Stimulated activated CD8-positive, alpha-beta memory T cell treated with anti-CD3 and anti-CD28 coated beads, Interleukin-7, amount 100 ng/mL, for 48 hours (primary cell): Measurements from ENCODE around the gene UBN1.

Experiments
- DNase-seq, 2 donors: peaks; one replicate each; pipeline ENCODE4 v3.0.0-alpha.2; 2020; ENCODE audit warnings: low read depth in 1 of 2; ENCODE audit errors: extremely low read depth in 1 of 2

UBN1 gene

DNA sequence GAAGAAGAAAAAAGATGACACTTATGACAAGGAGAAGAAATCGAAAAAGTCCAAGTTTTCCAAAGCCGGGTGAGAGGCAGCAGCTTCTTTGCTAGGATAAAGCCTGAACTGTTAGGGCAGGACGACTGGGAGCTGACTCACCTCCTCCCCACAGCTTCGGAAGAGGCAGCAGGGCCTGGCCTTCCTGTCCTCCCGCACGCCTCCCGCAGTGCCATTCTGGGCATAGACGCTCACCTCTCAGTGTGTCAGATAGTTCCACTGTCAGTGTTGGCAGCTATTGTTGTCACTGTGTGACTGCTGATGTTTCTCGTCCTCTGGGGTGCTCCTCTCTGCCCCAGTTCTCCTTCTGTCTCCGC, 12.6 kb downstream of the UBN1 start:
- DNase-seq, result no peak

DNA sequence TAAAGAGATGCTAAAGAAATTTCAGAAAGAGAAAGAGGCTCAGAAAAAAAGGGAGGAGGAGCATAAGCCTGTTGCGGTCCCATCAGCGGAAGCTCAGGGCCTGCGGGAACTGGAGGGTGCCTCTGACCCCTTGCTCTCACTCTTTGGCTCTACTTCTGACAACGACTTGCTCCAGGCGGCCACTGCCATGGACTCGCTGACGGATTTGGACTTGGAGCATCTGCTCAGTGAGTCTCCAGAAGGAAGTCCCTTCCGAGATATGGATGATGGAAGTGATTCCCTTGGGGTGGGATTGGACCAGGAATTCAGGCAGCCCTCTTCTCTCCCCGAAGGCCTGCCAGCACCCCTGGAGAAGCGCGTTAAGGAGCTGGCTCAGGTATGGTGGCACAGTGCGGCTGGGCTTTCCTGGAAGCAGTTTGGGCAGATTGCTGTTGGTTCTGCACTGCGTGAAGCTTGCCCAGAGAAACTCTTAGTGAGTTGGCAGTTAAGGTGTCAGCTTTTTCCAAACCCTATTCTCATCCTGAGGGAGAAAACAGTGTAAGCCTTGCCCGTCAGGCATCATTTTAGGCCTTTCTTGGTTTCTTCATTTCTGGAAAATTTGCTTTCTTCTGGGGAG, 13.6 kb downstream of the UBN1 start:
- DNase-seq, result no peak

DNA sequence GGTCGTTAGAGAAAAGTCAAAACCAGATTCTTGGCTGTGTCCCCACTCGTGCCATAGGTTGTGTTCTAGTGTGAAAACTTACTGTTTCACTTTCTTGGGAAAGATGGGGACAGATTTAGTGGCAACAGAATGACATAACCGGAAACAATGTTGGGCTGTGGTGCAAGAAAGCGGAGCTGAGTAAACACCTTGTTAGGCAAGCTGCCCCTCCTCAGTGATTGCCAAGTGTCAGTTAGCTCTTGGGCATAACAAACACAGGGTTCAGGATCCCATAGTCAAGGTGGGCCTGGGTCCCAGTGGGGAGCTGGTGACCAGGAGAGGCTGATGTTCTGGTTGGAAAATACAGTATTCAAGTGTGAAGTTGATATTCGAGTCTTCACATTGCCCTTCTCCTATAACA, 15.4 kb downstream of the UBN1 start:
- no peak for DNase-seq

DNA sequence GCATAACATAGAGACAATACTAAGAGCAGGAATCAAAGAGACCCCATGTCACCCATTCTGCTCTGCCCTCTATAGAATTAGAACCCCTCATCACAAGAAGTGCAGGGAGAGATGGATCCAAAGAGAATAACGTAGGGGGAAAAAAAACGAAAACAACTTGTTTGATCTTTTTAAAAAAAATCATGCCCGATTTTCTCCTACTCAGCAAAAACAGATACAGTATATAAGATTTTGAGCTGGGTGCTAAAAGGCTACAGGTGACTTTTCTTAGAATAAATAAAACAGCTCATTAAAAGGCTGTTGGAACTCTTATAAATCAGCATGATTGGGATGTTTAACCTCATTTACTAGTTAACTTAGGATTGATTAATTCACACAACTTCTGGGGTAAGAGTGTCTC, 17.4 kb downstream of the UBN1 start:
- DNase-seq, result no peak

DNA sequence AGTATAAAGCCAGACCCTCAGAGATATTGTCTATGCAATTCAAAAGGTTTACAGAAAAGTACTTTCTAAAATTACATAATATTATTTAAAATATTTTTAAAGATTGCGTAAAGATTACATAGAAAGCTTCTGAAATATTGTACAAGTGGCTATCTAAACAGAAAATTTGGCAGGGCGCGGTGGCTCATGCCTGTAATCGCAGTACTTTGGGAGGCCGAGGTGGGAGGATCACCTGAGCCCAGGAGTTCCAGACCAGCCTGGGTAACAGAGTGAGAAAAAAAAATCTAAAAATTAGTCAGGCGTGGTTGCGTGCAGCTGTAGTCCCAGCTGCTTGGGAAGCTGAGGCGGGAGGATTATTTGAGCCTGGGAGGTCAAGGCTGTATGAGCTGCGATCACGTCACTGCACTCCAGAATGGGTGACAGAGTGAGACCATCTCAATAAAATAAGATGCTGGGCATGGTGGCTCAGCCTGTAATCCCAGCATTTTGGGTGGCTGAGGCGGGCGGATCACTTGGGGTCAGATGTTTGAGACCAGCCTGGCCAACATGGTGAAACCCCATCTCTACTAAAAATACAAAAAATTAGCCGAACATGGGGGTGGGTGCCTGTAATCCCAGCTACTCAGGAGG, 18.1 kb downstream of the UBN1 start:
- DNase-seq, result no peak

DNA sequence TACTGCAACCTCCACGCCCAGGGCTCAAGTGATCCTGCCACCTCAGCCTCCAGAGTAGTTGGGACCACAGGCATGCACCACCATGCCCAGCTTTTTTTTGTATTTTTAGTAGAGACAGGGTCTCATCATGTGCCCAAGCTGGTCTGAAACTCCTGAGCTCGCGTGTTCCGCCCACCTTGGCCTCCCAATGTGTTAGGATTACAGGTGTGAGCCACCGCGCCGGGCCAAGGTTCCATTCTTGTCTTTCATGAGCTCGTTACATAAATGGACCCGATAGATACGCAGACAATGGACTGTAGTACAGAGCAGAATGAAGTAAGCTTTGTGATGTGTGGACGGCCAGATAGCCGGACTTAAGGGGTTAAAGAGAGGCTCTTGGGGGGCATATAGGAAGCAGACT, 19.3 kb downstream of the UBN1 start:
- no peak for DNase-seq

DNA sequence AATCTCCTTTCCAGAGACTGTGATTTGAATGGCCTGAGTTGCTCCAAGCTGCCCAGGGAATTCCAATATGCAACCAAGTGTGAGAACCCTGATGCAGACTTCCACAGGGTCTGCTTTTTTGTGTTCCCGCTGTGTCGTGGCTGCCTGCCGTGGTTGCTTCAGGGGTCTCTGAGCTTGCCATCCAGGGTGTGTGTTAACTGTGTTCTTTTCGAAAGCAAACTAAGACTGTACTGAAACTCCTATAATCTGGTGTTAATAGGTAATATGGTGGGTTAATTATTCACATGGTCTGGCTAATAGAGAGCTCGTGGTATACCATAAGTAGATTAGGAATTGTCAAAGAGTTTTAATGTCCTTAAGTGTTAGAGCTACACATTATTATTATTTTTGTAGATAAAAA, 20.7 kb downstream of the UBN1 start:
- DNase-seq, result no peak

DNA sequence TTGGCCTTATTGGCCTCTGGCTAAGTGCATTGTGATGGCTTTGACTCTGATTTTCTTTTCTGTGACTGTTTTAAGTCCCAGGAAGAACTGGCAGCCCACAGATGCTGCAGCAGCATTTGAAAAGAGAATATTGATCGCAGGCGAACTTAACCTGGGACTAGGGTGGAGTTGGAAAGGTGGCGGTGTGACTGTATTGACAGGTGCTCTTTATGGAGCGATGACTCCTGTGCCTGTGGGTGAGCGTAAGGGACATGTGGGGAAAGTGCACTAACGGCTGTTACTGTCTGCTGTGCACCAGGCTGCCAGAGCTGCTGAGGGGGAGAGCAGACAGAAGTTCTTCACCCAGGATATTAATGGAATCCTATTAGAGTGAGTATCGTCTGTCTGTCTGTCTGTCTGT, 21.3 kb downstream of the UBN1 start:
- DNase-seq, result no peak

DNA sequence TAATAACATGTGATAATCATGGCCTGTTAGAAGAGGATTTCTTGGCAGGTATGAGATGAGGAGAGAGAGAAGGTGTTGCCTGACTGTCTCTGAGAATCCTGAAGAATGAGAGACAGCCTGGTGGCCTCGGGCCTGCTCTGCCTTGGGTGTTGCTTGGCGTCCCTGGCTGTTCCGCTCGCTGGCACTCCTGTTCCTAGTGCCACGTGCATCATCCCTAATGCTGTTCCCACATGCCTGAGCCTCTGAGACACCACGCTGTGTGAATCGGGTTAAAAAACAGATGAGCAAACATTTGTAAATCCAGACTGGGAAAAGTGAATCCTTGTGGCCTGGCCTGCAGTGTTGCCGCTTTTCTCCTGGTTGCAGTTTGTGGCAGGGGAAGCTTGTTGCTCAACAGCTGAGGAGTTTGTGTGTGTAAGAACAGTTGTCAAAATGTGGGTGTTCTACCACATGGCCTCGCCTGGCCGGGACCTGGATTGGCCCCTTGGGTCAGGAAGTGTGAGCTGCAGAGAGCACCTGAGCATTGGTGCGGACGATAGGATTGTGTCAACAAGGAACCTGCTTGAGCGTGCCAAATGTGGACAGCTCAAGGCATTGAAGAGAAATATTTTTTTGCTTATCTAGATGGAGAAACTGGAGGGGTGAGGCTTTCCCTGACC, 22.0 kb downstream of the UBN1 start:
- DNase-seq, result no peak

DNA sequence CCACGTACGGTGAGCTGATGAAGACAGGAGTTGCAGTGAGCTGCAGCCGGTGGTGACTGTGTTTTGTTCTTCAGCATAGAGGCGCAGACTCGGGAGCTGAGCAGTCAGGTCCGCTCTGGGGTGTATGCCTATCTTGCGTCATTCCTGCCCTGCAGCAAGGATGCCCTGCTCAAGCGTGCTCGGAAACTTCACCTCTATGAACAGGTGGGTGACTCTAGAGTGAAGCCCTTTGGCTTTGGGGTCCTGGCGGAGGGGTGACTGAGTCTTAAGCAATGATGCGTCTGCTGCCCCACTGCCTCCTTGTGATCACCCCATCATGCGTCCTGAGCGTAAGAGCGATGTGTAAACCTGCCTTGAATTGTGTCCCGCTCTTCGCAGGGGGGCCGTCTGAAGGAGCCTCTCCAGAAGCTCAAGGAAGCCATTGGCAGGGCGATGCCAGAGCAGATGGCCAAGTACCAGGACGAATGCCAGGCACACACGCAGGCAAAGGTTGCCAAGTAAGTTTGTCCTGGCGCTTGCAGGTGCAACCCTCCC, 22.9 kb downstream of the UBN1 start:
- DNase-seq, result no peak

DNA sequence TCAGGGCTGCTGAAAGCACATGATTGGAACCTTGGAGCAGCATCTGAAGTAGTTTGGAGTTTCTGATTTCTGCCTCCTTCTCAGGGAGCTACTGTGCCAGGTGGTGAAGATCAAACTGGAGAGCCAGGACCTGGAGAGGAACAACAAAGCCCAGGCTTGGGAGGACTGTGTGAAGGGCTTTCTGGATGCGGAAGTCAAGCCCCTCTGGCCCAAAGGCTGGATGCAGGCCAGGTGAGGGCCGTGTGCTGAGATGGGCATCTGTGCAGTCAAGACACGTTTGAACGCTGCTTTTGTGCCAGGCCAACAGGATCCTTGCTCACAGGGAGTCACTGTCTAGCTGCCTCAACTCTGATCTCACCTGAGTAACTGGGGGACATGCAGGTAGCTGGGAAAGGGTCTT, 23.8 kb downstream of the UBN1 start:
- no peak for DNase-seq

DNA sequence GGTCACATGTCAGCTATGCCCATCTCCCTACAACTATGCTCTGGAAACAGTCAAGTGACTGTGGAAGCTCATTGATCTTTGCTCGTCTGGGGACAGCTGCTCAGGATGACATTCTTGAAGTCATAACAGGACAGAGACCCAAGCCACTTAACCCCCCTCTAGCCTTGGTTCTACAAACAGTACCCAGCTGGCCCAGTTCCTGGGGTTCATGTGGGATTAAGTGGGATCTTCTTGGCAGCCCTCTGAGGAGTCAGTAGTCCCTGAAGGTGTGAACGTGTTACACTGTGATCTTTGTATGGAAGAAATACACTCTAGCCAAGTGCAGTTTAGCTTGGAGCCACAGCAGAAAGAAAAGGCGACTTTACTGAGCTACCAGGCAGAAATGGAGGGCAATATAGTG, 25.8 kb downstream of the UBN1 start:
- no peak for DNase-seq

DNA sequence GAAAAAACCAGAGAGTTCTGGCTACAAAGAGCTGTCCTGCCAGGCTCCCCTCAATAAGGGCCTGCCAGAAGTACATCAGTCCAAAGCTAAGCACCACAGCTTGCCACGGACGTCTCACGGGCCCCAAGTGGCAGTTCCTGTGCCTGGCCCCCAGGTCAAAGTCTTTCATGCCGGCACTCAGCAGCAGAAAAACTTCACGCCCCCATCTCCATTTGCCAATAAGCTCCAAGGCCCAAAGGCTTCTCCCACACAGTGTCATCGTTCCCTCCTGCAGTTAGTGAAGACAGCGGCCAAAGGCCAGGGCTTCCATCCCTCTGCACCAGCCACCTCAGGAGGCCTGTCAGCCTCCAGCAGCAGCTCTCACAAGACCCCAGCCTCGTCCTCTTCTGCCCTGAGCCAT, 27.4 kb downstream of the UBN1 start:
- no peak for DNase-seq

DNA sequence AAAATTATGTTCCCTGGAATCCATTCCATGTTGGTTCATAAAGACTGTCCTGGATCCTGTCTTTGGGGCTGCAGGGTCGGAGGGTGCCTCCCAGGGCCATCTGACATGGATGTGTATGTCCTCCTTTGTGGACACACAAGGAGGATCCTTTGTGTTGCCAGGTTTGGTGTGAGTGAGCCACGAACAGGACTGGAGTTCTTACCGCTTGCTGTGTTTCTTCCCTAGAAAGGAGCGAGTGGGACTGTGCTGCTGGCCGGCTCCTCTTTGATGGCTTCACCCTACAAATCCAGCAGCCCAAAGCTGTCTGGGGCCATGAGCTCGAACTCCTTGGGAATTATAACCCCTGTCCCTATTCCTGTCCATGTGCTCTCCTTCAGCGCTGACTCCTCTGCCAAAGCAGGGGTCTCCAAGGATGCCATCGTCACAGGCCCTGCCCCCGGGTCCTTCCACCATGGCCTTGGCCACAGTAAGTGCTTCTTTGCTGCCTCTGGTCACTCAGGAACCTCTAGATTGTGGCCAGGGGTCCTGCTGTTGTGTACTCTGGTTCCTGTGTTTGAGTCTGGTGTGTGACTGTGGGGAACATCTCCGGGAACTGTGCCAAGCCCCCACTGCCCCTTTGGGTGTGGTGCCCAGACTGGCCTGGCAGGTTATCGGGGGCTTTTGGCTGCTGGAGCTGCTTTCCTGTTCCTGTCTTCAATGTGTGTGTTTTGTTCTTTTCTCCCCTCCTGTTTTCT, 29.5 kb downstream of the UBN1 start:
- DNase-seq, result no peak

DNA sequence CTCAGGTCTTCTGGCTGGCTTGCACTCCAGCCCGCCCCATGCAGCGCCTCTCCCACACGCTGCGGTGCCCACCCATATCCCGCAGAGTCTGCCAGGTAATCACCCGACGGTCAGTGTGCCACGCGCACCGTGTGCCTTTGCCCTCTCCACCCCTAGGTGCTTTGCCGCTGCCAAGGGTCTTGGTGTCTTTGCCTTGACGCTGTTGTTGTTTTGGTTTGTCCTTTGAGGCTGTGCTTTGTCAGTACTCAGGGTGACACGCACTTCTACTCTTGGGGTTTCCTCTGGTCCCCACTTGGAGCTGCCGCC, 30.1 kb downstream of the UBN1 start:
- no peak for DNase-seq

DNA sequence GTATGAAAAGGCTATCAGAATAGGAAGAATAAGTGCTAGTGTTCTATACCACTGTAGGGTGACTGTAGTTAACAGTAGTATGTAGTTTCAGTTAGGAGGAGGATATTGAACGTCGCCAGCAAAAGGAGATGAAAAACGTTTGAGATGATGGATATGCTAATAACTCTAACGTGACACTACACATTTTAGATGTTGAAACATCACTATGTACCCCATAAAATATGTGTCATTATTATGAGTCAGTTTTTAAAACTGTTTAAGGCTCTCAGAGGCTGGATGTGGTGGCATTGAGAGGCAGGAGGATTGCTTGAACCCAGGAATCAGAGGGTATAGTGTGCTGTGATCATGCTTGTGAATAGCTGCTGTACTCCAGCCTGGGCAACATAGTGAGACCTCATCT, 31.8 kb downstream of the UBN1 start:
- no peak for DNase-seq

DNA sequence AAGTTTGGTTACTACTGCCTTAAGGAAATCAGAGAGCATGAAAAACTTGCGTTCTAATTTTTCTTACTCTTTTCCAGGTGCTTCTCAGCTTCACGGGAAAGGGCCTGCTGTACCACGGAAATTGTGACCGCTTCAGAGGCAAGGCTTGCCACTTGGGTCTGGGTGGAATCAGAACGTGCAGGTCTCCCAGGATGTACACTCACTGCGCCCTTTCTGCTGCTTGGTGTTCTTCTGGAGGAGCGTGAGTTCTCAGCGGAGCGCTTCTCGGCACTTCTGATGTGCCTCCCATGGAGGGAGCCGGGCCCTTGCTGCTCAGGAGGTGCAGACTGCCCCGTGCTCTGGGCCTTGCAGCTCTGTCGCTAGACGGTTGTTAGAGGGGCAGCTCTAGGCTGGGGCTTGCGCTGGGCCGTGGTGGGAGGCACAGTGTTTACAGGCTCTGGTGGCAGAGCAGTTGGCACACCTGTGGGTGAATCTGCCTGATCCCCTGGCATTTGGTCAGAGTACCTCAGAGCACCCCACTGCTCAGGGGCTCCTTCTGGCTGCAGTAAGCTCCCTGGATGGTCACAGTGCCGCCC, 32.8 kb downstream of the UBN1 start:
- DNase-seq, result no peak

DNA sequence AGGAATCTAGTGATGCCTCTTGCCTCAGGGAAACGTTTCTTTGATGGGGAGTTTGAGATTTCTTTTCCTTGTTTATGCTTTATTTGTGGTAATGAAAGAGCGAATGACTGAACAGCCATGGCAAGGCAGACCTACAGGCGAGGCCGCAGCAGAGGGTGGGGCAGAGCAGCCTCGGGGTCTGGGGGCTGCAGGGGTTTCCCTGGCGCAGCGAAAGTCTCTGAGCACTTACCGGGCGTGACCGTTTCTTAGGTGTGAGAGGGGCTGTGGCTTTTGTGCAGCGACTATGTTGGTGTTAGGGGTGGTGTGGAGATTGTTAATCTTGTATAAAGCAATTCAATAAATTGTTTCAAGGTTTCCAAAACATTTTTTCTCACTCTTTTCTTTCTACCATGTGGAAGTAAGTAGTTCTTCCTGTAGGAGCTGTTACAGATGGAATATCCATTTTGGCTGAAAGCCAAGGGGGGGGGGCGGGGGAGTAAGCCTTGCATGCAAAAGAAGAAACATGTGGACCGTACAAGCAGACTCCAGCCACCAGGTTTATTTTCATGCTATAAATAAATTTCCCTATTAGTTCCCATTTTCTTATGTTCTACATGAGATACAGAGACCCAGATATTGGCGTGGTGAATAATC, 34.8 kb downstream of the UBN1 start:
- no peak for DNase-seq

DNA sequence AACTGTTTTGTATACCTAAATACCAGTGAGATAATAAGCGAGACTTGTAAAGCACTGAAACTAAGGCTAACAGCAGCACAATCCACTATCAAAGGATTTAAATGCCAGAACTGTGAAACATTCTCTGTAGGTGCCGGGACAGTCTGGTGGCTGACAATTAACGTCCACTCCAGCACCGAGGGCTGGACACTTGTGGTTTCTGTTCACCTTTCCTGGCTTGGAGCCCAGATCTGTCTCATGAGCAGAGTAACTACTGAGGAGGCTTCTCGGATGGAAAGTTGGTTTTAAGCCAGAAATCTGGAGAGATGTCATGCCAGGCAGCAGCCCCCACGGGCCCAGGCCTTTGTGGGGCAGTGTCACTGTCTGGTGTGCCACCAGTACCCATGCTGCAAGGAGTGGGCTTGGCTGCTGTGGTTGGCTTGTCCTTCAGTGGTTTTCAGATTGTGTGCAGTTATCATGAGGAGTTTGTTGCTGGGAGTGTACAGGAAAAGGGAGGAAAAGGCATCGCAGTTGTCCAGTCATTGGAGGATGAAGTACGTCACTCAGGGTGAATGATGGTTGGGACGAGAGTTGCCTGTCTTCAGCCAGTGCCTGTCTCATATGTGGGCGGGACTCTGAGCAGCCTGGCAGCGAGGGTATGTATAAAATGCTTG, 35.5 kb downstream of the UBN1 start:
- no peak for DNase-seq

DNA sequence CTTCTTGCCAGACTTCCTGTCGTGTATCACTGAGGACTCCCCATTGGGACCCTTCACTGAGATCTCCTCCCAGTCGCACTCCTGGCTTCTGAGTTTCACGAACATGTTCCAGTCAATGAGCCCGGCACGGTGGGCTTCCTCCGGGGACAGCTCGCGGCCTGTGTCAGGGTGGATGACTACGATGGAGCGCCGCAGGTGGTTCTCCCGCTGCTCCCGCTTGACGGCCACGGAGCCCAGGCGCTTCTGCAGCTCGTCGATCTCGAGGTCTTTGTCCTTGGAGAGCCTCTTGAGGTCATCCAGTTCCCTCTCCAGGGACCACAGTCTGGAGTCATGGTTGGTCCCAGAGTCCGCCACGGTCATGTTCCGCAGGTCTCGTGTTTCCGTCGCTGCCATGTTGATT, 36.2 kb downstream of the UBN1 start:
- DNase-seq, result no peak

DNA sequence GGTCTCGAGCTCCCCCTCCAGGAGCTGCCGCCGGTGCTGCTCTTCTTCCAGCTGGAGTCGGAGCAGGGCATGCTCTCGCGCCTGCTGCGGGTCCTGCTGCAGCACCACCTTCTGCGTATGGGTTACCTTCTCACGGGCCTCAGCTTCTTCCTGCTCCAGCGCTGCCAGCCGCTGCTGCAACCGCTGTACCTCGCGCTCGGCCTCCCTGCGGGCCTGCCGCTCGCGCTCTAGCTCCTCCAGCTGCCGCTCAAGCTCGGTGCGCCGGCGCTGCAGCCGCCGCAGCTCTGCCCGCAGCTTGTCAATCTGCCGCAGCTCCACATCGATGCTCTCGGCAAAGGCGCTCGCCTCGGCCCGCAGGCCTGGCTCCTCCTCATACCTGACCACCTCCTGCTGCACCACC, 36.9 kb downstream of the UBN1 start:
- no peak for DNase-seq
